A549 (cell line): ENCODE measurements around the gene PLEKHB1. TPM values are rescaled to one million over a fixed set of nuclear protein-coding genes. Genes with fewer than 3 reads are reported as not detected.

Experiments
- ATAC-seq, 2 experiments: fragments of 200-7000 bp in 1 of 2; fragments of >200 bp in 1 of 2; cut with Nextera tagmentation in 1 of 2; cut with Tn5 transposase in 1 of 2; 3 replicates each; pipeline versions ENCODE4 v1.8.0 to v1.9.1; 2018 to 2020; ENCODE audit warnings: mild to moderate bottlenecking in 1 of 2, moderate library complexity in 1 of 2
- CTCF ChIA-PET: fragments of 300-600 bp; sonication (Branson Sonifier 250); formaldehyde crosslinking; extraction: SDS; loops from one replicate; lab custom pipeline; 2021; ENCODE audit warnings: antibody characterized with exemption, inconsistent platforms; lab: Yijun Ruan, JAX
- POLR2A ChIA-PET: fragments of 350-600 bp; formaldehyde crosslinking; extraction: SDS; loops from one replicate; lab custom pipeline; 2021; ENCODE audit warnings: antibody characterized with exemption, inconsistent platforms; lab: Yijun Ruan, JAX
- DNase-seq, 2 experiments: peaks; one replicate each; pipeline versions ENCODE4 v3.0.0 to v3.0.0-alpha.2; 2011 to 2016; ENCODE audit warnings: low read depth in 1 of 2, low spot score in 1 of 2
- FAIRE-seq: peaks from 2 replicates; lab custom pipeline; 2011; peaks lifted over from hg19 to GRCh38; lab: Jason Lieb, UNC
- H3K27ac ChIP-seq, 2 experiments: fragments of >200 bp; sonication (Bioruptor Twin); formaldehyde crosslinking; 3 replicates each; pipeline ENCODE4 v1.5.1; 2016 to 2017
- H3K4me1 ChIP-seq: fragments of >200 bp; sonication (Bioruptor Twin); formaldehyde crosslinking; 3 replicates; pipeline ENCODE4 v1.6.1; 2016
- H3K4me2 ChIP-seq: fragments of >200 bp; sonication (Bioruptor Twin); formaldehyde crosslinking; 3 replicates; pipeline ENCODE4 v1.6.1; 2016
- H3K4me3 ChIP-seq: fragments of >200 bp; sonication (Bioruptor Twin); formaldehyde crosslinking; 3 replicates; pipeline ENCODE4 v1.5.1; 2016
- H3K9me3 ChIP-seq: fragments of >200 bp; sonication (Bioruptor Twin); formaldehyde crosslinking; 3 replicates; pipeline ENCODE4 v1.6.1; 2016
- CBX2 ChIP-seq: fragments of 200-600 bp; sonication (generic); IDR thresholded peaks from 2 replicates; pipeline ENCODE4 v1.6.1; 2016; ENCODE audit warnings: low read depth, mild to moderate bottlenecking, borderline replicate concordance
- CHD2 ChIP-seq: fragments of 150-350 bp; IDR thresholded peaks from 2 replicates; pipeline ENCODE4 v1.6.1; 2014; ENCODE audit warnings: low read length; ENCODE audit not compliant: partially characterized antibody
- CTCF ChIP-seq: fragments of >200 bp; sonication (Bioruptor Twin); formaldehyde crosslinking; IDR thresholded peaks from 3 replicates; pipeline ENCODE4 v1.5.1; 2016
- ELK1 ChIP-seq: fragments of 150-350 bp; IDR thresholded peaks from 2 replicates; pipeline ENCODE4 v1.6.1; 2014; ENCODE audit warnings: low read depth, mild to moderate bottlenecking, low read length
- FOSB ChIP-seq: fragments of 250-450 bp; sonication (Bioruptor Pico); IDR thresholded peaks from 2 replicates; pipeline ENCODE4 v1.5.0; 2020; ENCODE audit warnings: mild to moderate bottlenecking, moderate library complexity
- FOSL2 ChIP-seq, 2 experiments: fragments of 450-650 bp in 1 of 2; fragments of >200 bp in 1 of 2; sonication (Bioruptor Twin) in 1 of 2; formaldehyde crosslinking; IDR thresholded peaks; 2 replicates each; pipeline versions ENCODE4 v1.5.0 to v1.6.1; 2016 to 2020; ENCODE audit warnings: mild to moderate bottlenecking in 1 of 2, moderate library complexity in 1 of 2
- HDAC2 ChIP-seq: fragments of 200-600 bp; sonication (generic); IDR thresholded peaks from 2 replicates; pipeline ENCODE4 v1.6.1; 2016
- HES2 ChIP-seq: fragments of >200 bp; sonication (Bioruptor Twin); formaldehyde crosslinking; IDR thresholded peaks from 2 replicates; pipeline ENCODE4 v1.6.1; 2016
- HMGXB4 ChIP-seq: fragments of 250-450 bp; sonication (Bioruptor Pico); IDR thresholded peaks from 2 replicates; pipeline ENCODE4 v1.5.0; 2021; ENCODE audit warnings: mild to moderate bottlenecking, moderate library complexity, borderline replicate concordance
- MAX ChIP-seq: IDR thresholded peaks from 2 replicates; pipeline ENCODE4 v1.6.1; 2012
- NPAS2 ChIP-seq: fragments of 250-450 bp; sonication (Bioruptor Pico); IDR thresholded peaks from 2 replicates; pipeline ENCODE4 v1.8.0; 2022; ENCODE audit warnings: mild to moderate bottlenecking, moderate library complexity, borderline replicate concordance
- WGBS: methylation state at CpG from one replicate; pipeline ENCODE4 v1.1.6; 2017; ENCODE audit errors: missing lambda C conversion rate; 5-methylcytosine and 5-hydroxymethylcytosine counted together
- polyA plus RNA-seq, 4 experiments: library from polyadenylated mRNA; depleted of rRNA in 3 of 4; stranded (reverse); fragments of >200 nt; fragmentation: RNase III in 1 of 4; extraction: RNeasy Plus Mini Kit Qiagen cat#74134 plus additional on column Dnase treatment in 1 of 4; gene quantifications; 2 replicates in 3 of 4; 3 replicates in 1 of 4; pipeline ENCODE4 v1.2.3, GENCODE V29; 2011 to 2017

PLEKHB1 gene
- polyA plus RNA-seq, 2 of the 4 experiments (the other 2 are of a cell fraction): 0.97 to 1.1 TPM

GRCh38 chr11:73652856-73653559, 6.6 kb downstream of the PLEKHB1 start:
- Histone ChIP-seq H3K9me3 (no peaks in the 10 kb centered on the region), H3K4me1 (no peaks in the 10 kb centered on the region), H3K27ac (no peak overlapping the region), H3K4me2 (no peak overlapping the region), H3K4me3 (no peak overlapping the region)
- DNase-seq (no peak), FAIRE-seq (no peak), ATAC-seq (no peak)
- TF ChIP-seq CHD2 (no peak), CTCF (no peak), ELK1 (no peak), HMGXB4 (no peak), FOSL2 (IDR thresholded peaks at IDR 0.05) (no peak), FOSL2 (CRISPR knock-in tag; IDR thresholded peaks at IDR 0.05) (no peak), FOSB (CRISPR knock-in tag) (no peak)
- POLR2A ChIA-PET: no interaction called here
- 67% methylated on average over 6 of the region's 6 CpGs for whole genome bisulfite sequencing
- CTCF ChIA-PET: interaction anchor here (0.6 to 12.0 kb wide), 6 partner anchors 8 to 364 kb away, joined by 3 to 167 read pairs (median 6); no protein-coding TSS in a partner anchor

- WGBS: 86% methylated on average over 5 of the region's 5 CpGs
- ChIA-PET CTCF (interaction anchor here (1.1 to 12.0 kb wide), 6 partner anchors 16 to 347 kb away, joined by 3 to 167 read pairs (median 6); no protein-coding TSS in a partner anchor), POLR2A (no interaction called here)
- Histone ChIP-seq H3K4me1 (no peaks in the 10 kb centered on the region), H3K9me3 (no peaks in the 10 kb centered on the region), H3K4me2 (no peak overlapping the region), H3K4me3 (no peak overlapping the region), H3K27ac (no peak overlapping the region)
- ATAC-seq: no peak
- no peak for DNase-seq
- TF ChIP-seq HDAC2 (no peak), CBX2 (no peak)
- no peak for FAIRE-seq
Measured at GRCh38 chr11:73653996-73654395, 7.6 kb downstream of the PLEKHB1 start.

- ChIA-PET CTCF (interaction anchor here (0.7 to 12.0 kb wide), 8 partner anchors 16 to 252 kb away, joined by 3 to 167 read pairs (median 5); no protein-coding TSS in a partner anchor), POLR2A (no interaction called here)
- WGBS: 68% methylated on average over 7 of the region's 7 CpGs
- TF ChIP-seq CHD2: no peak
- no peak for TF ChIP-seq NPAS2 (CRISPR knock-in tag)
- no peak for TF ChIP-seq HES2
- Histone ChIP-seq H3K4me1 (no peaks in the 10 kb centered on the region), H3K4me2 (no peak overlapping the region), H3K9me3 (no peaks in the 10 kb centered on the region), H3K4me3 (no peak overlapping the region), H3K27ac (no peak overlapping the region)
- no peak for FAIRE-seq
- ATAC-seq: no peak
- no peak for DNase-seq
Measured at GRCh38 chr11:73654482-73655021, 8.2 kb downstream of the PLEKHB1 start.

GRCh38 chr11:73655686-73656085, 9.3 kb downstream of the PLEKHB1 start:
- Histone ChIP-seq H3K4me2 (no peak overlapping the region), H3K27ac (no peak overlapping the region), H3K9me3 (no peaks in the 10 kb centered on the region), H3K4me1 (no peaks in the 10 kb centered on the region), H3K4me3 (no peak overlapping the region)
- POLR2A ChIA-PET: no interaction called here
- 92% methylated on average over 8 of the region's 8 CpGs for WGBS
- FAIRE-seq (no peak), ATAC-seq (no peak), DNase-seq (no peak)
- CTCF ChIA-PET: interaction anchor here (1.0 to 12.0 kb wide), 5 partner anchors 25 to 304 kb away, joined by 3 to 167 read pairs (median 4); no protein-coding TSS in a partner anchor
- TF ChIP-seq MAX: no peak
